ENCODE measurements around the gene WNT4. TPM values are rescaled to one million over a fixed set of nuclear protein-coding genes. Genes with fewer than 3 reads are reported as not detected.

WNT4 gene
- total RNA-seq, 4 donors from 2014 or later: 9.4 to 18.8 (median 14.5) TPM

- TF ChIP-seq CTCF (IDR thresholded peaks at IDR 0.05): no peak
- no peak for TF ChIP-seq POLR2A (IDR thresholded peaks at IDR 0.05)
- intact Hi-C loops (cut with DNase I; ENCODE audit: low total_unique reads): loop anchor here (10.0 kb wide), 1 partner anchor 318 kb away; no protein-coding TSS in a partner anchor
- no peak overlapping the region for H3K4me3 ChIP-seq (ENCODE audit: low read depth, poor library complexity, severe bottlenecking)
- DNase-seq (ENCODE audit: low spot score in 2 of 2): no peak
- 87 to 89% methylated on average over 5 of the region's 5 CpGs for WGBS, 2 donors
Observed at GRCh38 chr1:22107126-22107525, 35.8 kb downstream of the WNT4 start.

GRCh38 chr1:22105611-22106207 is 37.2 kb downstream of the WNT4 start:
- no peak for DNase-seq (ENCODE audit: low spot score in 2 of 2)
- TF ChIP-seq POLR2A (IDR thresholded peaks at IDR 0.05): no peak
- TF ChIP-seq CTCF (IDR thresholded peaks at IDR 0.05): peak in 1 of 3 donors; percentile 63
- 61 to 62% methylated on average over 5 of the region's 5 CpGs for WGBS, 2 donors
- no peak overlapping the region for H3K4me3 ChIP-seq (ENCODE audit: low read depth, poor library complexity, severe bottlenecking)
- intact Hi-C loops (cut with DNase I; ENCODE audit: low total_unique reads): loop anchor here (10.0 kb wide), 1 partner anchor 319 kb away; no protein-coding TSS in a partner anchor

GRCh38 chr1:22104865-22105437 is 37.9 kb downstream of the WNT4 start:
- no peak for TF ChIP-seq CTCF (IDR thresholded peaks at IDR 0.05)
- no peak for TF ChIP-seq POLR2A (IDR thresholded peaks at IDR 0.05)
- no peak overlapping the region for H3K4me3 ChIP-seq (ENCODE audit: low read depth, poor library complexity, severe bottlenecking)
- DNase-seq (ENCODE audit: low spot score in 2 of 2): no peak
- intact Hi-C loops (cut with DNase I; ENCODE audit: low total_unique reads): loop anchor here (10.0 kb wide), 1 partner anchor 320 kb away; no protein-coding TSS in a partner anchor
- WGBS, 2 donors: 89 to 91% methylated on average over 6 of the region's 6 CpGs

- 79 to 83% methylated on average over 6 of the region's 6 CpGs for WGBS, 2 donors
- no peak overlapping the region for H3K4me3 ChIP-seq (ENCODE audit: low read depth, poor library complexity, severe bottlenecking)
- TF ChIP-seq POLR2A (IDR thresholded peaks at IDR 0.05): no peak
- DNase-seq (ENCODE audit: low spot score in 2 of 2): no peak
- intact Hi-C loops (cut with DNase I; ENCODE audit: low total_unique reads): loop anchor here (10.0 kb wide), 1 partner anchor 321 kb away; no protein-coding TSS in a partner anchor
Observed at GRCh38 chr1:22104094-22104493, 38.8 kb downstream of the WNT4 start.

GRCh38 chr1:22102746-22103145 is 40.2 kb downstream of the WNT4 start:
- H3K4me3 ChIP-seq (ENCODE audit: low read depth, poor library complexity, severe bottlenecking): no peak overlapping the region
- TF ChIP-seq POLR2A (IDR thresholded peaks at IDR 0.05) (no peak), CTCF (IDR thresholded peaks at IDR 0.05) (no peak)
- intact Hi-C loops (cut with DNase I; ENCODE audit: low total_unique reads): loop anchor here (10.0 kb wide), 1 partner anchor 322 kb away; no protein-coding TSS in a partner anchor
- DNase-seq (ENCODE audit: low spot score in 2 of 2): no peak
- WGBS, 2 donors: 83 to 86% methylated on average over 3 of the region's 3 CpGs

- DNase-seq (ENCODE audit: low spot score in 2 of 2): no peak
- no peak overlapping the region for H3K4me3 ChIP-seq (ENCODE audit: low read depth, poor library complexity, severe bottlenecking)
- TF ChIP-seq POLR2A (IDR thresholded peaks at IDR 0.05) (no peak), CTCF (IDR thresholded peaks at IDR 0.05) (no peak)
- intact Hi-C loops (cut with DNase I; ENCODE audit: low total_unique reads): loop anchor here (10.0 kb wide), 1 partner anchor 323 kb away; no protein-coding TSS in a partner anchor
- WGBS, 2 donors: 86 to 87% methylated on average over 8 of the region's 8 CpGs
Observed at GRCh38 chr1:22101995-22102394, 40.9 kb downstream of the WNT4 start.
